Panc1 (cell line): ENCODE measurements around the gene ASB5. TPM values are rescaled to one million over a fixed set of nuclear protein-coding genes. Genes with fewer than 3 reads are reported as not detected.
A peak's percentile ranks its signal among the peaks of the same experiment; 100 is the strongest.

Source experiments
- ATAC-seq: fragments of 200-7000 bp; cut with Tn5 transposase; 2 replicates; pipeline ENCODE4 v1.9.1; 2020; ENCODE audit warnings: mild to moderate bottlenecking, moderate library complexity
- BruUV-seq: library from RNA; stranded (reverse); fragments of 400-500 nt; replicated peaks from 2 replicates; lab custom pipeline; 2021; lab: Mats Ljungman, UMichigan
- CTCF ChIA-PET: fragments of 300-600 bp; sonication (Branson Sonifier 250); formaldehyde crosslinking; loops from one replicate; lab custom pipeline; 2022; ENCODE audit warnings: antibody characterized with exemption; lab: Charles Lee
- POLR2A ChIA-PET: fragments of 300-600 bp; sonication (Branson Sonifier 250); formaldehyde crosslinking; loops from one replicate; lab custom pipeline; 2022; ENCODE audit warnings: antibody characterized with exemption; lab: Charles Lee
- DNase-seq: peaks from one replicate; pipeline ENCODE4 v3.0.0-alpha.2; 2010; ENCODE audit warnings: low read depth, low spot score
- H3K27ac ChIP-seq: 2 replicates; pipeline ENCODE4 v1.5.1; 2011; ENCODE audit warnings: mild to moderate bottlenecking, low read length, inconsistent platforms
- H3K27me3 ChIP-seq: fragments of 200-500 bp; sonication (Bioruptor generic); 2 replicates; pipeline ENCODE4 v1.6.0; 2014; ENCODE audit warnings: low read length, inconsistent platforms; ENCODE audit not compliant: control insufficient read depth, insufficient read depth
- H3K36me3 ChIP-seq: fragments of 200-500 bp; sonication (Bioruptor generic); 2 replicates; pipeline ENCODE4 v1.5.1; 2014; ENCODE audit warnings: inconsistent platforms, mild to moderate bottlenecking, low read length, moderate library complexity; ENCODE audit not compliant: control insufficient read depth, insufficient read depth
- H3K4me1 ChIP-seq: 2 replicates; pipeline ENCODE4 v1.5.1; 2011; ENCODE audit warnings: inconsistent platforms, mild to moderate bottlenecking, low read length, moderate library complexity; ENCODE audit not compliant: control insufficient read depth, insufficient read depth
- H3K4me3 ChIP-seq, 2 experiments: 2 replicates each; pipeline ENCODE4 v1.5.1; 2011 to 2012; ENCODE audit warnings: low read depth in 2 of 2, low read length in 2 of 2, mild to moderate bottlenecking in 2 of 2, inconsistent platforms in 1 of 2, moderate library complexity in 1 of 2
- H3K9me3 ChIP-seq: fragments of 200-500 bp; sonication (Bioruptor generic); 2 replicates; pipeline ENCODE4 v1.5.1; 2014; ENCODE audit warnings: low read depth, mild to moderate bottlenecking, inconsistent platforms, low read length, moderate library complexity; ENCODE audit not compliant: control insufficient read depth, insufficient read depth
- CTCF ChIP-seq: fragments of 450-650 bp; IDR thresholded peaks from 2 replicates; pipeline ENCODE4 v1.5.1; 2017; ENCODE audit warnings: mild to moderate bottlenecking
- POLR2AphosphoS5 ChIP-seq: IDR thresholded peaks from 2 replicates; pipeline ENCODE4 v1.6.1; 2012; ENCODE audit warnings: mild to moderate bottlenecking, low read depth, low read length, moderate library complexity
- REST ChIP-seq, 2 experiments: IDR thresholded peaks; 2 replicates each; pipeline ENCODE4 v1.6.1; 2011 to 2012; ENCODE audit warnings: low read depth in 2 of 2, control low read depth in 1 of 2, low read length in 1 of 2, mild to moderate bottlenecking in 1 of 2, moderate library complexity in 1 of 2; ENCODE audit not compliant: insufficient read depth in 1 of 2
- SIN3A ChIP-seq: IDR thresholded peaks from 2 replicates; pipeline ENCODE4 v1.6.1; 2012; ENCODE audit warnings: low read depth, mild to moderate bottlenecking, low read length, moderate library complexity, borderline replicate concordance; ENCODE audit not compliant: insufficient read depth
- TCF7L2 ChIP-seq: IDR thresholded peaks from 2 replicates; pipeline ENCODE4 v1.6.1; 2011; ENCODE audit warnings: mild to moderate bottlenecking, low read depth, low read length, inconsistent platforms
- in situ Hi-C: cut with HindIII; loops from 2 replicates; pipeline ENCODE4 v1.10.0; 2016; ENCODE audit warnings: low sequenced_read_pairs, low pct_unique_long_range_greater_than_20kb
- intact Hi-C: fragments of 100-400 bp; cut with micrococcal nuclease; formaldehyde crosslinking; loops from one replicate; pipeline ENCODE4 v1.10.0; 2022; ENCODE audit not compliant: unreplicated experiment
- total RNA-seq: library from RNA; stranded (reverse); gene quantifications from one replicate; pipeline ENCODE4 v1.2.1, GENCODE V29; 2021; ENCODE audit not compliant: unreplicated experiment

ASB5 gene
- total RNA-seq, 1 experiment from 2014 or later = not detected

- H3K4me3 ChIP-seq = no peak overlapping the region
- DNase-seq = peak; percentile 4
- ChIA-PET CTCF (no interaction called here), POLR2A (no interaction called here)
- no peaks in the 10 kb centered on the region for H3K9me3 ChIP-seq
- in situ Hi-C loops = no loop called here
- intact Hi-C loops = no loop called here
- H3K27ac ChIP-seq = no peak overlapping the region
- BruUV-seq = no TSS peak
- no peaks in the 10 kb centered on the region for H3K4me1 ChIP-seq
- TF ChIP-seq REST (IDR thresholded peaks at IDR 0.05; ENCODE audit: insufficient read depth in 1 of 2, low read depth in 2 of 2, low read length in 1 of 2) = no peak
- TF ChIP-seq POLR2AphosphoS5 = no peak
- TF ChIP-seq CTCF = no peak
- no peak for TF ChIP-seq SIN3A
- TF ChIP-seq TCF7L2 = no peak
- ATAC-seq = no peak
- H3K36me3 ChIP-seq = no peaks in the 10 kb centered on the region
- H3K27me3 ChIP-seq = no peaks in the 10 kb centered on the region
These were observed 32.1 kb downstream of the ASB5 start for GRCh38 chr4:176236946-176237345.

GRCh38 chr4:176230836-176231235, 38.2 kb downstream of the ASB5 start:
- TF ChIP-seq TCF7L2 (no peak), REST (IDR thresholded peaks at IDR 0.05; ENCODE audit: insufficient read depth in 1 of 2, low read depth in 2 of 2, low read length in 1 of 2) (no peak), POLR2AphosphoS5 (no peak), SIN3A (no peak)
- in situ Hi-C loops (no loop called here), intact Hi-C loops (no loop called here)
- ChIA-PET CTCF (no interaction called here), POLR2A (no interaction called here)
- Histone ChIP-seq H3K27ac (no peak overlapping the region), H3K4me3 (no peak overlapping the region), H3K9me3 (no peaks in the 10 kb centered on the region), H3K27me3 (no peaks in the 10 kb centered on the region), H3K4me1 (no peaks in the 10 kb centered on the region), H3K36me3 (no peaks in the 10 kb centered on the region)
- ATAC-seq (no peak), DNase-seq (no peak)
- no TSS peak for BruUV-seq
